ENCODE data around the gene AKT1S1. TPM values are rescaled to one million over a fixed set of nuclear protein-coding genes. Genes with fewer than 3 reads are reported as not detected.

Gene AKT1S1
- total RNA-seq, 4 donors from 2014 or later, result 16.2 to 31.0 (median 20.4) TPM

DNA sequence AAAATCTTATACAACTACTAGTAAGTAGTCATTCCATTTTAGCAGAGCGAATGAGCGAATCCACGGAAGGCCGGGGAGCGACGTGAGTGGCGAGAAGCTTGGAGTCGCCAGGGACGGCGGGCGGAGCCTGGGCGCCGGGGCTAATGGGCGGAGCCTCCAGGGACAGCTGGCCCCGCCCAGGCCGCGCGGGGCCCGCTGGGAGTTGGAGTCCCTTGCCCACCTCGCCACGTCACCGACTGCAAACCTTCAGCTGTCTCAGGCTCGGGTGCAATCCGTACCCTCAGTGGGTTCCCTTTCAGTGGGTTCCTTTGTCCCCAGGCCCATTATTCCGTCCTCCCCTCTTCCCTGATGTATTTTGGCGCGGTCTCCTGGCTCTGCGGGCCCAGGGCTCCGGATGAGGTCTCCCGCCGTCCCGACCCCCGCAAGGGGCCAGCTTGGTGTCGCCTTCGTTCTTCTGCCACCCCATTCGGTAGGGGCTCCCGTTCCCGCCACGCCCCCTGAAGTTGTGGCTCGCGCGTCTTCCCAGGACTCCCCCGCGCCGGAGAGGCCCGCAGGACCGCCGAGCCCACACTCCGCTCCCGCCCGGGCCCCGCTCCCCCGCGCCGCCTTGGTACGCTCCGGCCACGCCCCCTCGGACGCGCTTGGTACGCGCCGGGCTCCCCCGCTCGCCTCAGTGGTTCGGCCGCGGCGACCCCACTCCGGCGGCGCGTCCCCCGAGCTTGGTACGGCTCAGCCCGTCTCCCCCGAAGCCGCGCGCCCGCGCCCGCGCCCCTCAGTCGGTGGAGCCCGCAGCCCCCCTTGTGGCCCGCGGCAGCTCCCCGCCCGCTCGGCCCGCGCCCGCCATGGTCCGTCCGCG, 26.4 kb downstream of the AKT1S1 start, which contains the start of gene PTOV1:
PTOV1 (plus strand) TSS at position 673 of the 856 bp plus-strand sequence.
- WGBS, 2 donors, result 1 to 5% methylated on average over 18 to 35 of the region's 98 CpGs
- DNase-seq, result peak; percentile 39
- intact Hi-C loops (cut with DNase I), result no loop called here

GRCh38 chr19:49850221-49850486, 27.0 kb downstream of the AKT1S1 start:
- 56 to 68% methylated on average over 11 to 12 of the region's 12 CpGs for WGBS, 2 donors
- intact Hi-C loops (cut with DNase I), result no loop called here
- peaks cover 6 to 54% (median 29%) of the 10 kb centered on the region in 3 donors for H3K4me1 ChIP-seq
- H3K27ac ChIP-seq, result peak overlapping the region; percentile 94 to 100 (median 100)
- TF ChIP-seq POLR2A (IDR thresholded peaks at IDR 0.05), result no peak
- TF ChIP-seq, protein P1, sequence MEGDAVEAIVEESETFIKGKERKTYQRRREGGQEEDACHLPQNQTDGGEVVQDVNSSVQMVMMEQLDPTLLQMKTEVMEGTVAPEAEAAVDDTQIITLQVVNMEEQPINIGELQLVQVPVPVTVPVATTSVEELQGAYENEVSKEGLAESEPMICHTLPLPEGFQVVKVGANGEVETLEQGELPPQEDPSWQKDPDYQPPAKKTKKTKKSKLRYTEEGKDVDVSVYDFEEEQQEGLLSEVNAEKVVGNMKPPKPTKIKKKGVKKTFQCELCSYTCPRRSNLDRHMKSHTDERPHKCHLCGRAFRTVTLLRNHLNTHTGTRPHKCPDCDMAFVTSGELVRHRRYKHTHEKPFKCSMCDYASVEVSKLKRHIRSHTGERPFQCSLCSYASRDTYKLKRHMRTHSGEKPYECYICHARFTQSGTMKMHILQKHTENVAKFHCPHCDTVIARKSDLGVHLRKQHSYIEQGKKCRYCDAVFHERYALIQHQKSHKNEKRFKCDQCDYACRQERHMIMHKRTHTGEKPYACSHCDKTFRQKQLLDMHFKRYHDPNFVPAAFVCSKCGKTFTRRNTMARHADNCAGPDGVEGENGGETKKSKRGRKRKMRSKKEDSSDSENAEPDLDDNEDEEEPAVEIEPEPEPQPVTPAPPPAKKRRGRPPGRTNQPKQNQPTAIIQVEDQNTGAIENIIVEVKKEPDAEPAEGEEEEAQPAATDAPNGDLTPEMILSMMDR (IDR thresholded peaks at IDR 0.05), result no peak
- no peak for DNase-seq
- peaks cover 0 to 11% (median 0%) of the 10 kb centered on the region in 3 donors for H3K36me3 ChIP-seq
- H3K4me3 ChIP-seq, result peak overlapping the region; percentile 56 to 98 (median 96)
- H3K27me3 ChIP-seq, result no peaks in the 10 kb centered on the region
- H3K9me3 ChIP-seq, result no peaks in the 10 kb centered on the region

More for the DNA sequence above, 26.4 kb downstream of the AKT1S1 start, which contains the start of gene PTOV1:
- no peaks in the 10 kb centered on the region for H3K27me3 ChIP-seq
- peak within 1 kb of the TSS; percentile 56 to 98 (median 96) for H3K4me3 ChIP-seq
- TF ChIP-seq, protein P1 (IDR thresholded peaks at IDR 0.05), result peak in 2 of 6 experiments; percentile 5 to 14
- TF ChIP-seq POLR2A (IDR thresholded peaks at IDR 0.05), result peak in 3 of 4 donors; percentile 48 to 91 (median 61)
- H3K4me1 ChIP-seq, result peaks cover 6 to 54% (median 29%) of the 10 kb centered on the region in 3 donors
- H3K9me3 ChIP-seq, result no peaks in the 10 kb centered on the region
- H3K27ac ChIP-seq, result peak within 1 kb of the TSS; percentile 94 to 100 (median 100)
- H3K36me3 ChIP-seq, result peaks cover 0 to 16% (median 0%) of the 10 kb centered on the region in 3 donors

- peak overlapping the region in 3 of 4 donors; percentile 94 to 100 (median 99) for H3K27ac ChIP-seq
- 85 to 89% methylated on average over 14 to 15 of the region's 15 CpGs for WGBS, 2 donors
- peaks cover 0 to 5% (median 0%) of the 10 kb centered on the region in 3 donors for H3K36me3 ChIP-seq
- intact Hi-C loops (cut with DNase I), result no loop called here
- H3K4me1 ChIP-seq, result peaks cover 6 to 52% (median 29%) of the 10 kb centered on the region in 3 donors
- TF ChIP-seq, protein P1 (IDR thresholded peaks at IDR 0.05), result no peak
- TF ChIP-seq POLR2A (IDR thresholded peaks at IDR 0.05), result no peak
- no peak for DNase-seq
- H3K4me3 ChIP-seq, result peak overlapping the region; percentile 56 to 98 (median 96)
- no peaks in the 10 kb centered on the region for H3K9me3 ChIP-seq
- H3K27me3 ChIP-seq, result no peaks in the 10 kb centered on the region
Observed at GRCh38 chr19:49849433-49850220, 27.5 kb downstream of the AKT1S1 start.

DNA sequence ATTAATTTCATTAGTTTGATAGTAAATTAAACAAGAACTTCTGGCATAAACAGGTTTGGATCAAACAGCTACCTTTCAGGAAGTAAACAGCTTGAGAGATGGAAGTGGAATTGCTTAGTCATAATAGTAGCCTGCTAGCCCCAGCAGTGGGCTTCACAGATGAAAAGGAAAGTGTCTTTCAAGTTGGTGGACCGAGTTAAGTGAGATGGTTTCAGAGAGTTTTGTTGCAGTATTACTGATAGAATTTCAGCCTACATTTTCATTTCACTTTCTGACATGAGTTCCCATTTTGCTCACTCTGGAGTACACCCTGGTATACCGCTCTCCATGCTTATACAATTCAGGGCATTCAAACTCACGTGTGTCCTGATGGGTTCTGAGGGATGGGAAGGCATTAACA, 28.2 kb downstream of the AKT1S1 start:
- Histone ChIP-seq H3K27me3 (no peaks in the 10 kb centered on the region), H3K27ac (no peak overlapping the region), H3K9me3 (no peaks in the 10 kb centered on the region), H3K4me3 (no peak overlapping the region), H3K36me3 (no peaks in the 10 kb centered on the region), H3K4me1 (peaks cover 6 to 45% (median 25%) of the 10 kb centered on the region in 3 donors)
- WGBS, 2 donors, result 87 to 95% methylated on average over 3 of the region's 3 CpGs
- intact Hi-C loops (cut with DNase I), result no loop called here
- TF ChIP-seq POLR2A (IDR thresholded peaks at IDR 0.05), result no peak
- TF ChIP-seq, protein P1 (IDR thresholded peaks at IDR 0.05), result no peak
- no peak for DNase-seq
